ENCODE results near the gene STXBP6. TPM values are rescaled to one million over a fixed set of nuclear protein-coding genes. Genes with fewer than 3 reads are reported as not detected.

The STXBP6 gene
- polyA plus RNA-seq, 1 donor from 2014 or later, result 14.6 TPM

DNA sequence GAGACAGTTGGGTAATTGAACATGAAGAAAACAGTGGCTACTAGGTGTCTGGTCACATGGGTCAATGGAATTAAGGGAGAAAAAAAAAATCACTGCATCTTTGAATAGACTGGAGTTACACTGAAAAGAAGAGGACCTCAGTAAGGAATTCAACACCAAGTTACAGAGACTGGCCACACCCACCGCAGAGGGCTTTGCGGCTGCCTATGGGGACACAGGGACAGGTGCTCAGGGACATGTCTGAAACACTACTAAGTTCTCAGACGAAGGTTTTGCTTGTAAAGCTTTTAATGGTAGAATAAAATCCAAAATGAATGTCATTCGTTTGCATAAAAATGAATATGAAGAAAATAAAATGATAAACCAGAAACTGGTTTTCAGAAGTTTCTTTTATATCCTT lies 93.8 kb downstream of the STXBP6 start:
- Histone ChIP-seq H3K79me2 (replicated peaks; ENCODE audit: insufficient read depth, low read length) (no peaks in the 10 kb centered on the region), H3K27me3 (ENCODE audit: insufficient read depth, low read depth, low read length) (no peaks in the 10 kb centered on the region), H2AFZ (ENCODE audit: low read depth, low read length) (no peak overlapping the region), H3K36me3 (ENCODE audit: insufficient read depth, low read length) (no peaks in the 10 kb centered on the region), H3K9me2 (ENCODE audit: insufficient read depth, low read length) (no peaks in the 10 kb centered on the region), H3F3A (ENCODE audit: insufficient read depth, low read length, poor library complexity, severe bottlenecking) (no peaks in the 10 kb centered on the region), H3K4me3 (ENCODE audit: low read length) (no peak overlapping the region), H3K9ac (ENCODE audit: low read length) (no peak overlapping the region), H3K9me3 (ENCODE audit: low read length) (no peaks in the 10 kb centered on the region), H3K4me2 (ENCODE audit: low read length) (no peak overlapping the region), H4K20me1 (ENCODE audit: insufficient read depth) (no peaks in the 10 kb centered on the region), H3K27ac (ENCODE audit: low read length) (no peak overlapping the region)
- no peak for TF ChIP-seq RAD21 (conservative IDR thresholded peaks at IDR 0.05)
- no peak for TF ChIP-seq EZH2 (IDR thresholded peaks at IDR 0.05; ENCODE audit: borderline replicate concordance, insufficient read depth, low read length, poor library complexity, severe bottlenecking)
- TF ChIP-seq EP300 (conservative IDR thresholded peaks at IDR 0.05; ENCODE audit: poor library complexity, severe bottlenecking), result no peak
- no peak for TF ChIP-seq TAF1 (IDR thresholded peaks at IDR 0.05; ENCODE audit: low read depth)
- TF ChIP-seq, protein P1, sequence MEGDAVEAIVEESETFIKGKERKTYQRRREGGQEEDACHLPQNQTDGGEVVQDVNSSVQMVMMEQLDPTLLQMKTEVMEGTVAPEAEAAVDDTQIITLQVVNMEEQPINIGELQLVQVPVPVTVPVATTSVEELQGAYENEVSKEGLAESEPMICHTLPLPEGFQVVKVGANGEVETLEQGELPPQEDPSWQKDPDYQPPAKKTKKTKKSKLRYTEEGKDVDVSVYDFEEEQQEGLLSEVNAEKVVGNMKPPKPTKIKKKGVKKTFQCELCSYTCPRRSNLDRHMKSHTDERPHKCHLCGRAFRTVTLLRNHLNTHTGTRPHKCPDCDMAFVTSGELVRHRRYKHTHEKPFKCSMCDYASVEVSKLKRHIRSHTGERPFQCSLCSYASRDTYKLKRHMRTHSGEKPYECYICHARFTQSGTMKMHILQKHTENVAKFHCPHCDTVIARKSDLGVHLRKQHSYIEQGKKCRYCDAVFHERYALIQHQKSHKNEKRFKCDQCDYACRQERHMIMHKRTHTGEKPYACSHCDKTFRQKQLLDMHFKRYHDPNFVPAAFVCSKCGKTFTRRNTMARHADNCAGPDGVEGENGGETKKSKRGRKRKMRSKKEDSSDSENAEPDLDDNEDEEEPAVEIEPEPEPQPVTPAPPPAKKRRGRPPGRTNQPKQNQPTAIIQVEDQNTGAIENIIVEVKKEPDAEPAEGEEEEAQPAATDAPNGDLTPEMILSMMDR (IDR thresholded peaks at IDR 0.05; ENCODE audit: poor library complexity, severe bottlenecking), result no peak
- TF ChIP-seq POLR2AphosphoS5 (IDR thresholded peaks at IDR 0.05), result no peak
- no peak for TF ChIP-seq MXI1 (conservative IDR thresholded peaks at IDR 0.05; ENCODE audit: poor library complexity, severe bottlenecking)
- TF ChIP-seq, protein P2, sequence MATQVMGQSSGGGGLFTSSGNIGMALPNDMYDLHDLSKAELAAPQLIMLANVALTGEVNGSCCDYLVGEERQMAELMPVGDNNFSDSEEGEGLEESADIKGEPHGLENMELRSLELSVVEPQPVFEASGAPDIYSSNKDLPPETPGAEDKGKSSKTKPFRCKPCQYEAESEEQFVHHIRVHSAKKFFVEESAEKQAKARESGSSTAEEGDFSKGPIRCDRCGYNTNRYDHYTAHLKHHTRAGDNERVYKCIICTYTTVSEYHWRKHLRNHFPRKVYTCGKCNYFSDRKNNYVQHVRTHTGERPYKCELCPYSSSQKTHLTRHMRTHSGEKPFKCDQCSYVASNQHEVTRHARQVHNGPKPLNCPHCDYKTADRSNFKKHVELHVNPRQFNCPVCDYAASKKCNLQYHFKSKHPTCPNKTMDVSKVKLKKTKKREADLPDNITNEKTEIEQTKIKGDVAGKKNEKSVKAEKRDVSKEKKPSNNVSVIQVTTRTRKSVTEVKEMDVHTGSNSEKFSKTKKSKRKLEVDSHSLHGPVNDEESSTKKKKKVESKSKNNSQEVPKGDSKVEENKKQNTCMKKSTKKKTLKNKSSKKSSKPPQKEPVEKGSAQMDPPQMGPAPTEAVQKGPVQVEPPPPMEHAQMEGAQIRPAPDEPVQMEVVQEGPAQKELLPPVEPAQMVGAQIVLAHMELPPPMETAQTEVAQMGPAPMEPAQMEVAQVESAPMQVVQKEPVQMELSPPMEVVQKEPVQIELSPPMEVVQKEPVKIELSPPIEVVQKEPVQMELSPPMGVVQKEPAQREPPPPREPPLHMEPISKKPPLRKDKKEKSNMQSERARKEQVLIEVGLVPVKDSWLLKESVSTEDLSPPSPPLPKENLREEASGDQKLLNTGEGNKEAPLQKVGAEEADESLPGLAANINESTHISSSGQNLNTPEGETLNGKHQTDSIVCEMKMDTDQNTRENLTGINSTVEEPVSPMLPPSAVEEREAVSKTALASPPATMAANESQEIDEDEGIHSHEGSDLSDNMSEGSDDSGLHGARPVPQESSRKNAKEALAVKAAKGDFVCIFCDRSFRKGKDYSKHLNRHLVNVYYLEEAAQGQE (IDR thresholded peaks at IDR 0.05; ENCODE audit: borderline replicate concordance), result no peak
- TF ChIP-seq SMC3 (conservative IDR thresholded peaks at IDR 0.05; ENCODE audit: poor library complexity), result no peak

DNA sequence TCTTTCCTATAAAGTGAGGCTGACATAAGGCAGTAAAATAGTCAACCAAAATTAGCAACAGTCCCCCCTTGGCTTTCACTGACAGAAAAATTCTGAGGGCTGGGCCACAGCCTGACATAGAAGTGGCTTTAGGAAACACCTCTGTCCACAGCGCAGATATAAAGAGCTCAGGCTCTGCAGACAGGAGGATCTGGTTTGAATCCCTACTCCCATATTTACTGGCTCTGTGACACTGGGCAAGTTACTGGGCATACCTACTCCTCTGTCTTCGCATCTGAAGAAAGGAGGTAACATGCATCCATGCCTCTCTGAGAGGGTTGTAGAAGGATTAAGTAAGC lies 95.3 kb downstream of the STXBP6 start:
- Histone ChIP-seq H3K27ac (ENCODE audit: low read length) (no peak overlapping the region), H3F3A (ENCODE audit: insufficient read depth, low read length, poor library complexity, severe bottlenecking) (no peaks in the 10 kb centered on the region), H3K27me3 (ENCODE audit: insufficient read depth, low read depth, low read length) (no peaks in the 10 kb centered on the region), H4K20me1 (ENCODE audit: insufficient read depth) (no peaks in the 10 kb centered on the region), H3K4me2 (ENCODE audit: low read length) (no peak overlapping the region), H3K36me3 (ENCODE audit: insufficient read depth, low read length) (no peaks in the 10 kb centered on the region), H3K4me3 (ENCODE audit: low read length) (no peak overlapping the region), H3K9ac (ENCODE audit: low read length) (no peak overlapping the region), H3K79me2 (replicated peaks; ENCODE audit: insufficient read depth, low read length) (no peaks in the 10 kb centered on the region), H3K9me3 (ENCODE audit: low read length) (no peaks in the 10 kb centered on the region), H3K9me2 (ENCODE audit: insufficient read depth, low read length) (no peaks in the 10 kb centered on the region), H2AFZ (ENCODE audit: low read depth, low read length) (no peak overlapping the region)
- TF ChIP-seq TAF1 (IDR thresholded peaks at IDR 0.05; ENCODE audit: low read depth) (no peak), MXI1 (conservative IDR thresholded peaks at IDR 0.05; ENCODE audit: poor library complexity, severe bottlenecking) (no peak), EZH2 (IDR thresholded peaks at IDR 0.05; ENCODE audit: borderline replicate concordance, insufficient read depth, low read length, poor library complexity, severe bottlenecking) (no peak), POLR2AphosphoS5 (IDR thresholded peaks at IDR 0.05) (no peak), EP300 (conservative IDR thresholded peaks at IDR 0.05; ENCODE audit: poor library complexity, severe bottlenecking) (no peak), SMC3 (conservative IDR thresholded peaks at IDR 0.05; ENCODE audit: poor library complexity) (no peak), RAD21 (conservative IDR thresholded peaks at IDR 0.05) (no peak)
- TF ChIP-seq, protein P1 (IDR thresholded peaks at IDR 0.05; ENCODE audit: poor library complexity, severe bottlenecking), result no peak
- TF ChIP-seq, protein P2 (IDR thresholded peaks at IDR 0.05; ENCODE audit: borderline replicate concordance), result no peak

All from neural cell (in vitro differentiated cells).